Muscle layer of duodenum (tissue), 2 donors: ENCODE measurements around the gene UQCR10.
"Not testable (repeated sequence)": the region's sequence is repeated elsewhere in the genome, so short reads cannot be mapped to it uniquely, and the experiment has no call there.

Experiments used
- H3K27ac ChIP-seq: one replicate; pipeline ENCODE4 v1.7.0; 2013; ENCODE audit warnings: mild to moderate bottlenecking, low read length
- H3K27me3 ChIP-seq: one replicate; pipeline ENCODE4 v1.7.0; 2013; ENCODE audit warnings: low read depth, mild to moderate bottlenecking, control low read depth, low read length
- H3K36me3 ChIP-seq, 2 donors: one replicate each; pipeline ENCODE4 v1.7.0; 2013; ENCODE audit warnings: low read length in 2 of 2, control low read depth in 1 of 2, mild to moderate bottlenecking in 1 of 2; ENCODE audit not compliant: insufficient read depth in 2 of 2, control insufficient read depth in 1 of 2
- H3K4me1 ChIP-seq, 2 donors: one replicate each; pipeline ENCODE4 v1.7.0; 2013; ENCODE audit warnings: low read length in 2 of 2, mild to moderate bottlenecking in 2 of 2, control low read depth in 1 of 2, moderate library complexity in 1 of 2; ENCODE audit not compliant: insufficient read depth in 2 of 2, control insufficient read depth in 1 of 2
- H3K4me3 ChIP-seq, 2 donors: one replicate each; pipeline ENCODE4 v1.7.0; 2013; ENCODE audit warnings: low read length in 2 of 2, low read depth in 1 of 2, mild to moderate bottlenecking in 1 of 2
- H3K9me3 ChIP-seq, 2 donors: one replicate each; pipeline ENCODE4 v1.7.0; 2013; ENCODE audit warnings: low read length in 2 of 2, control low read depth in 1 of 2, mild to moderate bottlenecking in 1 of 2; ENCODE audit not compliant: control insufficient read depth in 1 of 2
- donor health status: healthy.

Gene UQCR10

DNA sequence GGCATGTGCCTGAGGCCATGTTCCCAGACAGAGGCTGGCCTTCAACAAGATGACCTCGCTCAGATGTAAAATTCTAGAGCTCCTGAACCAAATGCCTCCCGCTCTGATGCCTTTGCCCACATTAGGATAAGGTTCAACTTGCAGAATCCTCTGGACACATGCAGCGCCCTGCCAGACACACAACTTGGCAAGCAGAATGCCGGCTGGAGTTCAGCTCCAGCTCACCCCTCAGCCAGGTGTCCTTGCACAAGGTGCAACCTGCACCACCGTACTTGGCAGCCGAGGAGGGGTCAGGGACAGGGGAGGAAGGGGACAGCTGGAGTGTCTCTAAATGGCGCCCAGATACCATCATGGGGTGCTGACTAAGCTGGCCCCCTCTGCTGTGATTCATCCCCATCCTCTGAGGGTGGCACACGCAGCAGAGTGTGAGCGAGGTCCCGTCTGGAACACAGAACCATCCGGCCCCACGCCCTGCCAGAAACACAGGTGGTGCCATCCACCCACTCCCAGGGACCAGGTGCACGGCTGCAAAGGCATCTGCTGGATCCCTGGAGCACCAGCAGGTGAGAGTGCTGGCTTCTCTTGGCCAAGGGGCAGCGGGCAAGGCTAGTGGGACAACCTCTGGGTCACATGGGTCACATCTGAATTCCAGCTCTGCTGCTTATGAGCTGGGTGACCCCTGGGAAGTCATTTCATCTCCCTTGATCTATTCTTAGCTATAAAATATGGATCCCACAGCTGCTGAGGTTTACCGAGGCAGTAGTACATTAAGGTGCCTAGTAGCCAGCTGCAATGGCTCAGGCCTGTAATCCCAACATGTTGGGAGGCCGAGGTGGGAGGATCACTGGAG is 13.1 kb upstream of the UQCR10 start:
- Histone ChIP-seq H3K4me1 (no peaks in the 10 kb centered on the region), H3K27ac (no peak overlapping the region), H3K9me3 (no peaks in the 10 kb centered on the region)

GRCh38 chr22:29754658-29755395 is 12.3 kb upstream of the UQCR10 start:
- not testable (repeated sequence) for H3K36me3 ChIP-seq, H3K4me1 ChIP-seq, H3K27me3 ChIP-seq, H3K9me3 ChIP-seq, H3K27ac ChIP-seq, H3K4me3 ChIP-seq

More for the DNA sequence above, 13.1 kb upstream of the UQCR10 start:
- peaks cover 0 to 9% of the 10 kb centered on the region in 2 donors for H3K36me3 ChIP-seq
- H3K27me3 ChIP-seq = no peaks in the 10 kb centered on the region
- no peak overlapping the region for H3K4me3 ChIP-seq

- Histone ChIP-seq H3K9me3 (no peaks in the 10 kb centered on the region), H3K4me3 (no peak overlapping the region), H3K4me1 (no peaks in the 10 kb centered on the region), H3K27ac (no peak overlapping the region), H3K27me3 (no peaks in the 10 kb centered on the region), H3K36me3 (peaks cover 0 to 8% of the 10 kb centered on the region in 2 donors)
Observed at GRCh38 chr22:29755889-29756288, 11.3 kb upstream of the UQCR10 start.

DNA sequence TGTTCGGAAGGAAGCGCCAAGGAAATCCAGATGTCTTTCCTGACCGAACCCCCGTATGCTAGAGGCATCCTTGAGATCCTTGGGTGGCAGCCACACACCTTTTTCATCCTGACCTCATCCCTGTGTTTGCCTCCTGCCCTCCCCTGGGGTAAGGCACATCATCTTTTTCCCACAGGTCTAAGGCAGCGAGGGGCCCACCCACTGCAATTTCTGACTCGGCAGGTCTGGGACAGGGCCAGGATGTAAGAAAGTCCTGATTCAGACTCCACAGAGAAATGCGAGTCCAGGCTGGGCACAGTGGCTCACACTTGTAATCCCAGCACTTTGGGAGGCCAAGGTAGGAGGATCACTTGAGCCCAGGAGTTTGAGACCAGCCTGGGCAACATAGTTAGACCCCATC is 10.8 kb upstream of the UQCR10 start:
- Histone ChIP-seq H3K4me3 (no peak overlapping the region), H3K27me3 (no peaks in the 10 kb centered on the region), H3K4me1 (no peaks in the 10 kb centered on the region), H3K36me3 (peaks cover 0 to 8% of the 10 kb centered on the region in 2 donors), H3K9me3 (no peaks in the 10 kb centered on the region), H3K27ac (no peak overlapping the region)

DNA sequence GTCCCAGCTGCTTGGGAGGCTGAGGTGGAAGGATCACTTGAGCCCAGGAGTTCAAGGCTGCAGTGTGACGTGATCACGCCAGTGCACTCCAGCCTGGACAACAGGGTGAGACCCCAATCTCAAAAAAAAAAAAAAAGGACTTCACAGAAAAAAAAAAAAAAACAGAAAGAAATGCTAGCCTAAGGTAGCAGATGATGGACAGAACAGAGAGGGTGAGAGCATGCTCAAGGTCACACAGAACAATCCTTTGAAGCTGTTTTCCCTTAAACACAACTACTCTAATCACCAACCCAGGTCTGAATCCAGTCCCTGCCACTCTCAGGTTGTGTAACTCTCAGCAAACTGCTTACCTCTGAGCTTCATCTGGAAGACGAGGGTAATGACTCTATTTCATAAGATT is 10.1 kb upstream of the UQCR10 start:
- H3K36me3 ChIP-seq = peaks cover 0 to 8% of the 10 kb centered on the region in 2 donors
- no peaks in the 10 kb centered on the region for H3K27me3 ChIP-seq
- H3K4me1 ChIP-seq = no peaks in the 10 kb centered on the region
- H3K27ac ChIP-seq = no peak overlapping the region
- no peaks in the 10 kb centered on the region for H3K9me3 ChIP-seq
- H3K4me3 ChIP-seq = no peak overlapping the region

- H3K9me3 ChIP-seq = no peaks in the 10 kb centered on the region
- H3K27me3 ChIP-seq = no peaks in the 10 kb centered on the region
- H3K36me3 ChIP-seq = peaks cover 0 to 8% of the 10 kb centered on the region in 2 donors
- H3K27ac ChIP-seq = no peak overlapping the region
- no peaks in the 10 kb centered on the region for H3K4me1 ChIP-seq
- H3K4me3 ChIP-seq = no peak overlapping the region
Observed at GRCh38 chr22:29758068-29758622, 9.0 kb upstream of the UQCR10 start.

DNA sequence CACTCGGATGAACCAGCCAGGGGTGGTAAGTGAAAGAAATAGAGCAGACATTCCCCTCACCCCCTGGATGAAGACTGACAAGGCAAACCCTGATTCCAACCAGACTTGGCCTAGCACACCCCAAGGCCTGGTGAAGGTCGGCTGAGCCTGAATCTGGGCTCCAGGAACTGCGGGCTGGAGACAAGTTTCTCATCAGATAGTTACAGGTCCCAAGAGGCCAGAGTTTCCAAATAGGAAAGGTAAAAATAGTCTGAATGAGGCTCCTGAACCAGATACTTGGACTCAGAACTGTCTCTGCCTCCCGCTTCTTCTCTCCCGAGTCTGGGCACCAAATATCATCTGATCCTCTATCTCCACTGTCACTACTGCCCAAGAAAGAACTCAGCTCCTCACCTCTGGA is 8.2 kb upstream of the UQCR10 start:
- H3K9me3 ChIP-seq = no peaks in the 10 kb centered on the region
- no peak overlapping the region for H3K4me3 ChIP-seq
- peaks cover 0 to 7% of the 10 kb centered on the region in 2 donors for H3K36me3 ChIP-seq
- H3K4me1 ChIP-seq = no peaks in the 10 kb centered on the region
- no peaks in the 10 kb centered on the region for H3K27me3 ChIP-seq
- H3K27ac ChIP-seq = no peak overlapping the region

DNA sequence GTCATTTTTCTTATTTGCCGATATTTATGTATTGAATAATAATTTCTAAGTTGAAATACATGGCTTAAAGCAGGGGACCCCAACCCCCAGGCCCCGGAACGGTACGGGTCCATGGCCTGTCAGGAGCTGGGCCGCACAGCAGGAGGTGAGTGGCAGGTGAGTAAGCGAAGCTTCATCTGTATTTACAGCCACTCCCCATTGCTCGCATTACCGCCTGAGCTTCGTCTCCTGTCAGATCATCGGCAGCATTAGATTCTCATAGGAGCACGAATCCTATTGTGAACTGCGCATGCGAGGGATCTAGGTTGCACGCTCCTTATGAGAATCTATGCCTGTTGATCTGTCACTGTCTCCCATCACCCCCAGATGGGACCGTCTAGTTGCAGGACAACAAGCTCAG is 4.9 kb upstream of the UQCR10 start:
- no peaks in the 10 kb centered on the region for H3K27me3 ChIP-seq
- H3K9me3 ChIP-seq = no peaks in the 10 kb centered on the region
- H3K4me1 ChIP-seq = peaks cover 0 to 11% of the 10 kb centered on the region in 2 donors
- H3K27ac ChIP-seq = no peak overlapping the region
- no peaks in the 10 kb centered on the region for H3K36me3 ChIP-seq
- H3K4me3 ChIP-seq = no peak overlapping the region

GRCh38 chr22:29765905-29766631 is 1.1 kb upstream of the UQCR10 start:
- H3K4me3 ChIP-seq = peak overlapping the region; percentile 99 to 100
- no peaks in the 10 kb centered on the region for H3K9me3 ChIP-seq
- peaks cover 9 to 31% of the 10 kb centered on the region in 2 donors for H3K4me1 ChIP-seq
- H3K36me3 ChIP-seq = peaks cover 11 to 18% of the 10 kb centered on the region in 2 donors
- H3K27me3 ChIP-seq = no peaks in the 10 kb centered on the region
- H3K27ac ChIP-seq = peak overlapping the region; percentile 95

GRCh38 chr22:29766632-29767170 is 468 bp upstream of the UQCR10 start, which contains the start of gene ZMAT5:
Gene ZMAT5 (minus strand): TSS chr22:29767007. CDS start chr22:29748544, 18,463 bp downstream.
- H3K27me3 ChIP-seq = no peaks in the 10 kb centered on the region
- peak within 1 kb of the TSS; percentile 99 to 100 for H3K4me3 ChIP-seq
- no peaks in the 10 kb centered on the region for H3K9me3 ChIP-seq
- H3K27ac ChIP-seq = peak within 1 kb of the TSS; percentile 95
- H3K36me3 ChIP-seq = peaks cover 11 to 21% of the 10 kb centered on the region in 2 donors
- peaks cover 9 to 31% of the 10 kb centered on the region in 2 donors for H3K4me1 ChIP-seq
